ENCODE data around the gene GPN2. TPM values are rescaled to one million over a fixed set of nuclear protein-coding genes. Genes with fewer than 3 reads are reported as not detected.
A peak's percentile ranks its signal among the peaks of the same experiment; 100 is the strongest.

The GPN2 gene
- total and polyA plus RNA-seq, 9 of the 15 experiments (the other 6 are each of a cell fraction or from before 2014, with no cell fraction given) = 9.9 to 58.8 (median 20.4) TPM

DNA sequence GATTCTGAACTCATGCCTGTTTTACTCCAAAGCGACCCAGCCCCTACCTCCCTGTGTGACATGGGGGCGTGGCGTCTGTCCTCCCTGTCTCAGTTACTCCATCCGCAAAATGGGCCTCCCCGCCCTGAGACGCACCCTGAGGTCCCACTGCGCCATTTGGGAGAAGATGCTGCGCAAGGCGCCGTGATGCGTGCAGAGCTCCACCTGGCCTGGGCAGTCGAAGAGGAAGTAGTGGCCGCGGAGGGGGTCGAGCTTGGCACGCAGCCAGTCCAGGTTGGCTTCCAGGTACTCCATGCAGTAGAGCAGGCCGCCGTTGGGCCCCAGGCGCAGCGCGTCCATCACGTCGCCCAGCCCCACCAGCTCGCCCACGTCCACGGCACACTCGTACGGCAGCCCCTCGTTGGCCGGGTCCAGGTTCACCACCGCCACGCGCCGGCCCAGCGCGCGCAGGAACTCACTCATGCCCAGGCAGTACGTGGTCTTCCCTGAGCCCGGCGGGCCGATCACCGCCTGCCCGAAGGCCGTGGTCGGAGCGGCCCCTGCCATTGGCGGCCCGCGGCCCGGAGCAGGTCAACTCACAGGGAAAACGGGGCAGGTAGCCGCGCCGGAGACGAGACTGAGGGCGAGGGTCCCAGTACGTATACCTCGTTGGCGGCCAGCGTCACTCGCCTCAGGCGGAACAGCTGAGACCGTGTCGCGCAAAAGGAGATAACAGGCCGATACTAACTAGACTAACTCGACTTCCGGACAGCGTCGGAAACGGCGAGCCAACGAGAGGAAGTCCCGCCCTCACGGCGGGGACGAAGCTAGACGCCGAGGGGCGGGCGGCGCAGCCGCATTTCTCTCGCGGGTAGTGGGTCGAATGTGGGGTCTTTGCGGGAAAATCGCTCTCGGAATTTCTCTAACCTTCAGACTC, at the start of gene GPN2 (continued):
- TF ChIP-seq, protein P1, sequence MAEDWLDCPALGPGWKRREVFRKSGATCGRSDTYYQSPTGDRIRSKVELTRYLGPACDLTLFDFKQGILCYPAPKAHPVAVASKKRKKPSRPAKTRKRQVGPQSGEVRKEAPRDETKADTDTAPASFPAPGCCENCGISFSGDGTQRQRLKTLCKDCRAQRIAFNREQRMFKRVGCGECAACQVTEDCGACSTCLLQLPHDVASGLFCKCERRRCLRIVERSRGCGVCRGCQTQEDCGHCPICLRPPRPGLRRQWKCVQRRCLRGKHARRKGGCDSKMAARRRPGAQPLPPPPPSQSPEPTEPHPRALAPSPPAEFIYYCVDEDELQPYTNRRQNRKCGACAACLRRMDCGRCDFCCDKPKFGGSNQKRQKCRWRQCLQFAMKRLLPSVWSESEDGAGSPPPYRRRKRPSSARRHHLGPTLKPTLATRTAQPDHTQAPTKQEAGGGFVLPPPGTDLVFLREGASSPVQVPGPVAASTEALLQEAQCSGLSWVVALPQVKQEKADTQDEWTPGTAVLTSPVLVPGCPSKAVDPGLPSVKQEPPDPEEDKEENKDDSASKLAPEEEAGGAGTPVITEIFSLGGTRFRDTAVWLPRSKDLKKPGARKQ (CRISPR knock-in tag; IDR thresholded peaks at IDR 0.05) = no peak
- TF ChIP-seq, protein P2, sequence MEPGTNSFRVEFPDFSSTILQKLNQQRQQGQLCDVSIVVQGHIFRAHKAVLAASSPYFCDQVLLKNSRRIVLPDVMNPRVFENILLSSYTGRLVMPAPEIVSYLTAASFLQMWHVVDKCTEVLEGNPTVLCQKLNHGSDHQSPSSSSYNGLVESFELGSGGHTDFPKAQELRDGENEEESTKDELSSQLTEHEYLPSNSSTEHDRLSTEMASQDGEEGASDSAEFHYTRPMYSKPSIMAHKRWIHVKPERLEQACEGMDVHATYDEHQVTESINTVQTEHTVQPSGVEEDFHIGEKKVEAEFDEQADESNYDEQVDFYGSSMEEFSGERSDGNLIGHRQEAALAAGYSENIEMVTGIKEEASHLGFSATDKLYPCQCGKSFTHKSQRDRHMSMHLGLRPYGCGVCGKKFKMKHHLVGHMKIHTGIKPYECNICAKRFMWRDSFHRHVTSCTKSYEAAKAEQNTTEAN (CRISPR knock-in tag; IDR thresholded peaks at IDR 0.05) = peak; percentile 84; the same call in 1 of the 2 replicates
- TF ChIP-seq RAD51 (IDR thresholded peaks at IDR 0.05; ENCODE audit: borderline replicate concordance, low read depth) = no peak
- no peak for TF ChIP-seq ZNF780A (CRISPR knock-in tag; IDR thresholded peaks at IDR 0.05)
- no peak for TF ChIP-seq HDAC8 (tag; IDR thresholded peaks at IDR 0.05)
- no peak for TF ChIP-seq STAT5B (CRISPR knock-in tag; IDR thresholded peaks at IDR 0.05)
- peak; percentile 90 for TF ChIP-seq PCBP1 (IDR thresholded peaks at IDR 0.05; ENCODE audit: low read depth, low read length, poor library complexity, severe bottlenecking)
- peak; percentile 91 for TF ChIP-seq POLR2H (tag; IDR thresholded peaks at IDR 0.05; ENCODE audit: low read depth)
- TF ChIP-seq PHF21A (IDR thresholded peaks at IDR 0.05; ENCODE audit: borderline replicate concordance, low read depth) = no peak
- TF ChIP-seq ZNF277 (CRISPR knock-in tag; IDR thresholded peaks at IDR 0.05; ENCODE audit: borderline replicate concordance) = no peak
- TF ChIP-seq EZH2 (IDR thresholded peaks at IDR 0.05; ENCODE audit: borderline replicate concordance, low read depth, low read length) = no peak
- TF ChIP-seq FOS (IDR thresholded peaks at IDR 0.05; ENCODE audit: extremely low read depth, insufficient read length) = no peak
- TF ChIP-seq SRSF1 (IDR thresholded peaks at IDR 0.05; ENCODE audit: low read depth, low read length) = no peak
- peak in 1 of 2 experiments; percentile 87; a peak in 2 of 4 replicates for TF ChIP-seq NONO (IDR thresholded peaks at IDR 0.05; ENCODE audit: low read depth in 2 of 2, low read length in 1 of 2)
- TF ChIP-seq PHB (CRISPR knock-in tag; IDR thresholded peaks at IDR 0.05) = 0 out of 2 replicates have a peak, but pooled peaks have one; percentile 63
- no peak for TF ChIP-seq ZNF695 (CRISPR knock-in tag; IDR thresholded peaks at IDR 0.05)
- TF ChIP-seq KLF16 (IDR thresholded peaks at IDR 0.05) = no peak
- TF ChIP-seq BRD4 (IDR thresholded peaks at IDR 0.05) = 0 out of 2 replicates have a peak, but pooled peaks have one; percentile 24
- no peak for TF ChIP-seq NFE2L1 (tag; IDR thresholded peaks at IDR 0.05; ENCODE audit: borderline replicate concordance, low read depth)
- peak; percentile 99 for TF ChIP-seq RBBP5 (IDR thresholded peaks at IDR 0.05; ENCODE audit: borderline replicate concordance, insufficient read depth, low read length, poor library complexity, severe bottlenecking)

Data from K562 (cell line).